Osteocyte (in vitro differentiated cells): Measurements from ENCODE around the gene NXPE3. TPM values are rescaled to one million over a fixed set of nuclear protein-coding genes. Genes with fewer than 3 reads are reported as not detected.

Experiments used
- DNase-seq: peaks from one replicate; pipeline ENCODE4 v3.0.0; 2021; ENCODE audit warnings: mixed read lengths; ENCODE audit not compliant: unreplicated experiment; ENCODE audit errors: extremely low spot score
- H3K27ac Mint-ChIP-seq: one replicate; pipeline ENCODE4 v1.8.0; 2021; ENCODE audit warnings: mild to moderate bottlenecking, mixed read lengths; ENCODE audit not compliant: unreplicated experiment
- H3K27me3 Mint-ChIP-seq: one replicate; pipeline ENCODE4 v1.8.0; 2021; ENCODE audit warnings: mixed read lengths; ENCODE audit not compliant: unreplicated experiment
- H3K36me3 Mint-ChIP-seq: one replicate; pipeline ENCODE4 v1.8.0; 2021; ENCODE audit warnings: mixed read lengths; ENCODE audit not compliant: unreplicated experiment
- H3K4me1 Mint-ChIP-seq: one replicate; pipeline ENCODE4 v1.8.0; 2021; ENCODE audit warnings: mixed read lengths; ENCODE audit not compliant: unreplicated experiment
- H3K4me3 Mint-ChIP-seq: one replicate; pipeline ENCODE4 v1.8.0; 2021; ENCODE audit warnings: mild to moderate bottlenecking, moderate library complexity, mixed read lengths; ENCODE audit not compliant: unreplicated experiment
- H3K9me3 Mint-ChIP-seq: one replicate; pipeline ENCODE4 v1.8.0; 2021; ENCODE audit warnings: mixed read lengths; ENCODE audit not compliant: unreplicated experiment
- CTCF ChIP-seq: fragments of 200-600 bp; sonication (generic); IDR thresholded peaks from 2 replicates; pipeline ENCODE4 v1.5.0; 2021; ENCODE audit warnings: antibody characterized with exemption, mild to moderate bottlenecking, moderate library complexity
- total RNA-seq: library from RNA; stranded (reverse); gene quantifications from 2 replicates; pipeline ENCODE4 v1.2.1, GENCODE V29; 2021

The NXPE3 gene
- total RNA-seq, 1 donor from 2014 or later: 23.9 TPM

GRCh38 chr3:101849714-101850245, 70.8 kb downstream of the NXPE3 start:
- Mint-ChIP-seq H3K36me3 (peaks cover 29% of the 10 kb centered on the region), H3K27me3 (no peaks in the 10 kb centered on the region), H3K4me3 (peak overlapping the region; percentile 95), H3K9me3 (no peaks in the 10 kb centered on the region), H3K27ac (peak overlapping the region; percentile 94), H3K4me1 (peaks cover 34% of the 10 kb centered on the region)
- peak; percentile 87 for DNase-seq
- peak; percentile 35 for TF ChIP-seq CTCF

GRCh38 chr3:101850246-101851051, 71.4 kb downstream of the NXPE3 start:
- no peak for TF ChIP-seq CTCF
- Mint-ChIP-seq H3K27ac (peak overlapping the region; percentile 94), H3K4me1 (peaks cover 34% of the 10 kb centered on the region), H3K27me3 (no peaks in the 10 kb centered on the region), H3K4me3 (peak overlapping the region; percentile 95), H3K9me3 (no peaks in the 10 kb centered on the region), H3K36me3 (peaks cover 36% of the 10 kb centered on the region)
- DNase-seq: no peak

- H3K9me3 Mint-ChIP-seq: no peaks in the 10 kb centered on the region
- peaks cover 41% of the 10 kb centered on the region for H3K36me3 Mint-ChIP-seq
- no peak for TF ChIP-seq CTCF
- DNase-seq: no peak
- H3K27me3 Mint-ChIP-seq: no peaks in the 10 kb centered on the region
- peak overlapping the region; percentile 95 for H3K4me3 Mint-ChIP-seq
- peaks cover 34% of the 10 kb centered on the region for H3K4me1 Mint-ChIP-seq
- peak overlapping the region; percentile 94 for H3K27ac Mint-ChIP-seq
Observed at GRCh38 chr3:101851072-101851770, 72.2 kb downstream of the NXPE3 start.

- H3K9me3 Mint-ChIP-seq: no peaks in the 10 kb centered on the region
- H3K36me3 Mint-ChIP-seq: peaks cover 49% of the 10 kb centered on the region
- no peak for TF ChIP-seq CTCF
- H3K27me3 Mint-ChIP-seq: no peaks in the 10 kb centered on the region
- H3K27ac Mint-ChIP-seq: peak overlapping the region; percentile 19
- H3K4me1 Mint-ChIP-seq: peaks cover 34% of the 10 kb centered on the region
- DNase-seq: no peak
- H3K4me3 Mint-ChIP-seq: peak overlapping the region; percentile 95
Observed at GRCh38 chr3:101851850-101852714, 73.1 kb downstream of the NXPE3 start.
